Left lung (tissue), 10 donors: ENCODE measurements around the gene TRABD. TPM values are rescaled to one million over a fixed set of nuclear protein-coding genes. Genes with fewer than 3 reads are reported as not detected.

ENCODE experiments used
- ATAC-seq: fragments of 200-7000 bp; cut with Tn5 transposase; one replicate; pipeline ENCODE4 v1.9.1; 2020; ENCODE audit warnings: moderate library complexity
- DNase-seq, 4 donors: peaks; one replicate each; pipeline ENCODE4 v3.0.0-alpha.2; 2013 to 2020
- H3K27ac ChIP-seq, 2 donors: fragments of 200-600 bp; sonication (generic) in 1 of 2; one replicate each; pipeline versions ENCODE4 v1.5.0 to v1.8.0; 2020 to 2021
- H3K27me3 ChIP-seq, 2 donors: fragments of 200-600 bp; sonication (generic) in 1 of 2; one replicate each; pipeline versions ENCODE4 v1.5.0 to v1.8.0; 2020 to 2021
- H3K36me3 ChIP-seq, 2 donors: fragments of 200-600 bp; sonication (generic) in 1 of 2; one replicate each; pipeline versions ENCODE4 v1.5.0 to v1.8.0; 2020 to 2021
- H3K4me1 ChIP-seq, 2 donors: fragments of 200-600 bp; one replicate each; pipeline ENCODE4 v1.8.0; 2021
- H3K4me3 ChIP-seq, 2 donors: fragments of 200-600 bp; sonication (generic) in 1 of 2; one replicate each; pipeline versions ENCODE4 v1.5.0 to v1.8.0; 2020 to 2021; ENCODE audit warnings: mild to moderate bottlenecking in 1 of 2
- H3K9me3 ChIP-seq, 2 donors: fragments of 200-600 bp; sonication (generic) in 1 of 2; one replicate each; pipeline versions ENCODE4 v1.5.0 to v1.8.0; 2020 to 2021
- intact Hi-C, 2 donors: fragments of 100-400 bp; cut with DNase I; formaldehyde crosslinking; loops; one replicate each; pipeline versions ENCODE4 v1.11.2 to v1.14.2; 2022
- polyA plus RNA-seq, 6 donors: library from polyadenylated mRNA; unstranded; fragments of 120-200 nt; gene quantifications; one replicate each; pipeline ENCODE4 v1.2.1, GENCODE V29; 2013; ENCODE audit not compliant: insufficient read length in 6 of 6
- total RNA-seq, 2 donors: library from RNA; stranded (reverse); fragmentation: NEBNext Ultra II Directional; extraction: Animal tissue kit (Norgen Biotek cat#: 25700); gene quantifications; one replicate each; pipeline ENCODE4 v1.2.1, GENCODE V29; 2021
- TF ChIP-seq, protein P1 (sequence below), 2 donors: fragments of 200-600 bp; sonication (generic) in 1 of 2; IDR thresholded peaks; one replicate each; pipeline versions ENCODE4 v1.5.0 to v1.8.0; 2021; ENCODE audit warnings: antibody characterized with exemption in 2 of 2
- donor health status: DM: no; HTN: yes; CAD: no.
- donor health status: DM: no; HTN: no; CAD: no.

TRABD gene
- total and polyA plus RNA-seq, 8 donors, result 16.0 to 54.2 (median 24.4) TPM

DNA sequence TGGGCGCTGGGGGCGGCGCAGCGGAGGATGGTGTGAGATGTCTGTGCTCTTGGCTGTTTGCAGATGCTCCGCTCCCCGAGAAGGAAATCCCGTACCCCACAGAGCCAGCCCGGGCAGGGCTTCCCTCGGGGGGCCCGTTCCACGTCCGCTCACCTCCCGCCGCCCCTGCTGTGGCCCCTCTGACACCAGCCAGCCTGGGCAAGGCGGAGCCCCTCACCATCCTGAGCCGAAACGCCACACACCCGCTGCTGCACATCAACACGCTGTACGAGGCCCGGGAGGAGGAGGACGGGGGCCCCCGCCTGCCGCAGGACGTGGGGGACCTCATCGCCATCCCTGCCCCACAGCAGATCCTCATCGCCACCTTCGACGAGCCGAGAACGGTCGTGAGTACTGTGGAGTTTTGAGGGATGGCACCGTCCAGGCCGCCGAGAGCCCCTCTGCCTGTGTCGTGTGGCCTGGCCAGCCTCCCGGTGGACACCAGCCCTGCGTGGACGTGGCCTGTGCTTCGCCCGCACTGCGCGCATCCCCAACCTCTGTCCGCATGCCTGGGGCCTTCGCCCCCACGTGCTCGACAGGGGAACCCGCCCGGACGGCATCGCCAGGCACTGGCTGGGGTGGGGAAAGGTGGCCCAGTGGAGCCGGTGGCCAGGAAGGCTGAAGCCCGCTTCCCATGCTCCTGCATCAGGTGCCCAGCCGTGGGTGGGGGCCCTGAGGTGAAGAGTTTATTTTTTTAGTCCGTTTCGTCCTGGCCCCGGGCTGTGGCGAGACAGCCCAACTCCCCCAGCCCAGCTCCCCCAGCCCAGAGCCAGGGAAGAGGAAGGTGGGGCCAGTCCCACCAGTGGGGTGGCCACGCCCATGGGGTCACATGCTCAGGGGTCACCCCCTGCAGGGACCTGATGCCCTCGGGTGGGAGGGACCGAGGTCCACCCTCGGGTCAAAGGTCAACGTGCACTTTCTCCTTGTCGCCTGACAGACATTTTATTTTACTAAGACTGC, 6.5 kb upstream of the TRABD start:
- ATAC-seq (no peak), DNase-seq (peak in 2 of 4 donors; percentile 29 to 77)
- peaks cover 0 to 34% of the 10 kb centered on the region in 2 donors for H3K27me3 ChIP-seq
- H3K27ac ChIP-seq, result no peak overlapping the region
- H3K9me3 ChIP-seq, result no peaks in the 10 kb centered on the region
- intact Hi-C loops, result no loop called here
- no peaks in the 10 kb centered on the region for H3K36me3 ChIP-seq
- H3K4me1 ChIP-seq, result peaks cover 6 to 11% of the 10 kb centered on the region in 2 donors
- no peak overlapping the region for H3K4me3 ChIP-seq
- TF ChIP-seq, protein P1, sequence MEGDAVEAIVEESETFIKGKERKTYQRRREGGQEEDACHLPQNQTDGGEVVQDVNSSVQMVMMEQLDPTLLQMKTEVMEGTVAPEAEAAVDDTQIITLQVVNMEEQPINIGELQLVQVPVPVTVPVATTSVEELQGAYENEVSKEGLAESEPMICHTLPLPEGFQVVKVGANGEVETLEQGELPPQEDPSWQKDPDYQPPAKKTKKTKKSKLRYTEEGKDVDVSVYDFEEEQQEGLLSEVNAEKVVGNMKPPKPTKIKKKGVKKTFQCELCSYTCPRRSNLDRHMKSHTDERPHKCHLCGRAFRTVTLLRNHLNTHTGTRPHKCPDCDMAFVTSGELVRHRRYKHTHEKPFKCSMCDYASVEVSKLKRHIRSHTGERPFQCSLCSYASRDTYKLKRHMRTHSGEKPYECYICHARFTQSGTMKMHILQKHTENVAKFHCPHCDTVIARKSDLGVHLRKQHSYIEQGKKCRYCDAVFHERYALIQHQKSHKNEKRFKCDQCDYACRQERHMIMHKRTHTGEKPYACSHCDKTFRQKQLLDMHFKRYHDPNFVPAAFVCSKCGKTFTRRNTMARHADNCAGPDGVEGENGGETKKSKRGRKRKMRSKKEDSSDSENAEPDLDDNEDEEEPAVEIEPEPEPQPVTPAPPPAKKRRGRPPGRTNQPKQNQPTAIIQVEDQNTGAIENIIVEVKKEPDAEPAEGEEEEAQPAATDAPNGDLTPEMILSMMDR (IDR thresholded peaks at IDR 0.05), result no peak

DNA sequence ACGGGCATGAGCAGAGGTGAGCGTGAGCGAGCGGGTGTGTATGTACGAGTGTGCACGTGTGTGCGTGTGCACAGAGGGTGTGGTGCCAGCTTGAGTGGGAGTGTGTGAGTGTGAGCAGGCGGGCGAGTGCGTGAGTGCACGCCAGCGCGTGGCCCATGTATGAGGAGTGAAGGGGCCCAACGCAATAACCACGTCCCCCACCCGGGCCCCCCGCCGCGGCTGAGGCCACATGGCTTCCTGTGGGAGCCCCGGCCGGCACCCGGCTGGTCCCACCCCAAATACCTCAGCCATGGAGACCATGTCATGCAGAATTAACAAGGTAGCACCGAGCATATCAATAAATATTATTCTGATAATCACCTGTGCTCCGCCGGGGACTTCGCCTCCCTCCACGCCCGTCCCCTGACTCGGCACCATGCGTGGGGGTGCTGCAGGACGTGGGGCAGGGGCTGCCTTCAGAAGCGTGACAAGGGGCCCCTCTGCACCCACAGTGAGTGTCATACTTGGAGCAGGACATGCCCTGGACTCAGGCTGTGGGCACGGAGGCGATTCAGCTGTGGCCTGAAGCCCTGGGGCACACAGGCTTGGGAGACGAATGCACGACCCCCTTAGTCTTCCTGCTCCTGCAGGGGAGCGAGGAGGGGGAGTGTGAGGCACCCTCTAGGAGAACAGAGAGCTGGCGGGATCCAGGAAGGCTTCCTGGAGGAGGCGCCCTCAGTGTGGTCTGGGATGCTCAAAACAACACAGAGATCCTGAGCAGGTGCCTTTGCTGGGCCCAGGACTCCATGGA, 5.6 kb upstream of the TRABD start:
- Histone ChIP-seq H3K4me1 (peaks cover 11 to 20% of the 10 kb centered on the region in 2 donors), H3K4me3 (no peak overlapping the region), H3K9me3 (no peaks in the 10 kb centered on the region), H3K36me3 (no peaks in the 10 kb centered on the region), H3K27ac (no peak overlapping the region), H3K27me3 (peaks cover 0 to 29% of the 10 kb centered on the region in 2 donors)
- peak in 1 of 4 donors; percentile 29 for DNase-seq
- ATAC-seq, result no peak
- intact Hi-C loops, result no loop called here
- TF ChIP-seq, protein P1 (IDR thresholded peaks at IDR 0.05), result no peak

GRCh38 chr22:50180727-50181521, 4.8 kb upstream of the TRABD start:
- Histone ChIP-seq H3K9me3 (no peaks in the 10 kb centered on the region), H3K36me3 (no peaks in the 10 kb centered on the region), H3K4me1 (peaks cover 14 to 24% of the 10 kb centered on the region in 2 donors), H3K27ac (no peak overlapping the region), H3K4me3 (no peak overlapping the region), H3K27me3 (peaks cover 0 to 29% of the 10 kb centered on the region in 2 donors)
- DNase-seq (peak in 1 of 4 donors; percentile 30), ATAC-seq (no peak)
- TF ChIP-seq, protein P1 (IDR thresholded peaks at IDR 0.05), result no peak
- intact Hi-C loops, result no loop called here

- Histone ChIP-seq H3K27ac (no peak overlapping the region), H3K9me3 (no peaks in the 10 kb centered on the region), H3K4me3 (no peak overlapping the region), H3K36me3 (no peaks in the 10 kb centered on the region), H3K27me3 (peaks cover 0 to 21% of the 10 kb centered on the region in 2 donors), H3K4me1 (peaks cover 14 to 35% of the 10 kb centered on the region in 2 donors)
- intact Hi-C loops, result no loop called here
- TF ChIP-seq, protein P1 (IDR thresholded peaks at IDR 0.05), result no peak
- ATAC-seq (peak; percentile 28), DNase-seq (peak in 1 of 4 donors; percentile 76)
Observed at GRCh38 chr22:50182176-50183081, 3.3 kb upstream of the TRABD start.
